ENCODE measurements around the gene RASL10B.
"Not testable (repeated sequence)": the region's sequence is repeated elsewhere in the genome, so short reads cannot be mapped to it uniquely, and the experiment has no call there.

Gene RASL10B

DNA sequence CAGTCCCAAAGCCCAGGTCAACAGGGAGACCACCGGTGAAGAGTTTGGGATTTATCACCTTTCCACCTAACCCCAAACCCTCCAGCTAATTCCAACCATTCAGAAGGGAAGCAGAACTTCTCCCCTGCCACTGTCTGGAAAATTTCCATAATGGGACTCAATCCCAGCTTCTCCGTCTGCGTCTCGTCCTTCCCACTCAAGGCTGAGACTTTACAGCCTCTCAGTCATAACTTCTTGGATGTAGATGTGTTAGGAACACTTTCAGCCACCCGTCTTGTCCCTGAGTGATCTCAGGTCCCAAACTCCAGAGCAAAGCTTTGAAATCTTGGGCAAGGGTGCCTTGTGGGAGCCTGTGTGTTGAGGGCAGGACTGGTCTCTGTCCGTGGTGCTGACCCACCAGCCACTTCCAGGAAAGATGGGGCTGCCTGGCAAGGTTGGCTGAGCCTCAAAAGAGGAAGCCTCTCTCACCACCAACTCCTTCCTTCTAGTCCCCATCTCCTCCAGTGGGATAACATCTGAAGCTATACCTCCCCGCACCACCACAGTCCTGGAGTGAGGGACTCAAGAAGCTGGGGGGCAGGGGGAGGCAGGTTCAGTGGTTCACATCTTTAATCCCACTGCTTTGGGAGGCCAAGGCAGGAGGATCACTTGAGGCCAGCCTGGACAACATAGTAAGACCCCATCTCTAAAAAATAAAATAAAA is 12.3 kb downstream of the RASL10B start:
- no peak for DNase-seq

DNA sequence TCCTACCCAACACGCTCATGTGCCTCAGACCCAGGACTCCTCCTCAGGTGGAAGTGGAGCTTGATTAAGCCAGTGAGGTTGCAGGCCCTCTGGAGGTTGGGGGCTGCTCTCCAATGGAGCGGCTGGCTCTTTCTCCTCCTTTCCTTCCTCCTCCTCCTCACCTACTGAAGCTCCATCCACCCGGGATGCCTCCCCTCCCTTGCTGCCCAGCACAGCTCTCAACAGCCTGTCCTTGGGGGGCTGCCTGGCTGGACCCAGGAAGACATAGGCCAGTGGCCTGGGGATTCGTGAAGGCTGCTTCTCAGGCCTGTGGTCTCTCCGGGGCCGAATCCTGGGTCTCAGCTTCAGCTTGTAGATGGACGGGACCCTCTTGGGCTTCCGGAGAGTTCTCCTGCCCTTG is 13.4 kb downstream of the RASL10B start:
- DNase-seq, result no peak

- no peak for DNase-seq
Observed at GRCh38 chr17:35745246-35745645, 13.8 kb downstream of the RASL10B start.

DNA sequence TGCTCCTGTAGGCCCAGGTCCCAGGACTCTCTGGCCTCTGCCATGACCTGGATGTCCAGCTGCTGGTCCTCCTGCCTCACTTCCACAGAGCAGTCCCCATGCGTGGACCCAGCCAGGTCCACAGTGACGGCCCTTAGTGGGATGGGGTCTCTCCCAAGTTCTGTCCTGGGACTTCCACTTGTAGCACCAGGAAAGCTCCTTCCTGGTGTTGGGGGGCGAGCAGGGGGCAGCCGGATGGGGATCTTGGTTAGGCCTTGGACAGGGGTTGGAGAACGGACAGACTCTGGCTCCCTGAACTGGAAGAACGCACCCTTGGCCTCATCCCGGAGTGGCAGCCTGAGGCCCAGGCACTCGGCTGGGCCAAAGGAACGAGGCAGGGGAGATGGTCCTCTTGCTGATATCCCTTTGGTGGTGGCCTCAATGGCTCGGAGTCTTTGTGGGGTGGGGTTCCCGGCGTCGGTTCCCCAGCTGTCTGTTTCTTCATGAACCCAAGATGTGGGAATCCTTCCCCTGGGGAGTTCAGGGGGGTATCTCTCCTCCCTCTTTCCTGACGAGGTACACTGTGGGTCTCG is 14.4 kb downstream of the RASL10B start:
- no peak for DNase-seq

GRCh38 chr17:35747540-35748017 is 16.1 kb downstream of the RASL10B start:
- DNase-seq, result peak; percentile 58

- no peak for DNase-seq
Observed at GRCh38 chr17:35748341-35748841, 17.0 kb downstream of the RASL10B start.

- DNase-seq, result no peak
Observed at GRCh38 chr17:35748979-35749378, 17.5 kb downstream of the RASL10B start.

DNA sequence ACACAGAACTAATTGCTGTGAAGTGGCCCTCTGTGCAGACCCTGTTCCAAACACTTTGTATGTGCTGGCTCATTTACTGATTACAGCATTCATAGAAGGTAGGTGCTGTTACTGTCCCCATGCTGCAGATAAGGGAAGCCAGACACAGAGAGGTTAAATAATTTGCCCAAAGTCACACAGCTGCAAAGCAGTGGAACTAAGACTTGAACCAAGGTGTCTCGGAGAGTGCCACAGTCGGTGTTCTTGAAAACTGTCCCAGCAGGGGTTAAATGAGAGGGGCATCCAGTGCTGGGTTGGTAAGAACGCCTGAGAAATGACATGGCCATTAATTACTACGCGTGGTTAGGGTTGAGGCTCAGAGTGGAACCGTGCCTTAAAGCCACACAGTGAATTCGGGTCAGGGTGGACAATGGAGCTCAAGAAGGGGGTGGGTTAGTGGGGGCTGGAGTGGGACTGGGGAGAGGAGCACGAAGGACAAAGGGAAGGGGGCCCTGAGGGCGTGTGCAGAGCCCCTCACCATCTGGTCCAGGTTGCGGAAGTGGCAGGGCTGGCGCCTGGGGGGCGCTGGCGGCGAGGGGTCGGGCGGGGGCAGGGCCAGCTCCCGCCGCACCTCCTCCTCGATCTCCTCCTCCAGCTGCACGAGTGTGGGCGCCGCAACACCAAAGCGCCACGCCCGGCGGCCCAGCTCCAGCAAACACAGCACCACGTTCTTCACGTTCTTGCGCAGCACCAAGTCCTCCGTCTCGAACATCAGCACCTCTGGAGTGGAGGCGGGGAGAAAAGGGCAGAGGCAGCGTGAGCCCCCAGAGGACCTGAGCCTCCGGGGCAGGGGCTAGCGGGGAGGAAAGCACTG is 18.3 kb downstream of the RASL10B start:
- DNase-seq, result no peak

- no peak for DNase-seq
Observed at GRCh38 chr17:35750526-35751395, 19.3 kb downstream of the RASL10B start.

GRCh38 chr17:35751541-35751940 is 20.1 kb downstream of the RASL10B start:
- DNase-seq, result not testable (repeated sequence)

DNA sequence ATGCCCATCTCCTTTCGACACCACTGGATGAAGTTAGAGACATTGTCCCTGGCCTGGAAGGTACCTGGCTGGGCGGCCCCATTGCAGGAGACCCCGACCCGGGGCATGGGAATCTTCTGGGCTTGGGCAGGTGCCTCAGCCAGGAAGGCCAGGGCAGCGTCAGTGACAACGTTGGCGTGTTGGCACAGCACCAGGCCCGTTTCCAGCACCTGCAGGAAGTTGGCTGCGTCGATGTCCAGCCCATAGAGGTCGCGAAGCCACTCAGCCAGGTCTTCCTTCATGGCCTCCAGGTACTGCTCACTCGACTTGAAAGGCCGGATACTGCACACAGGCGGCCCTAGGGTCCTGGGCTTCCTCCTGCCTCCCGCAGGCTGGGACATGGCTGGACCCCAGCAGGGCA is 21.0 kb downstream of the RASL10B start:
- DNase-seq, result no peak

DNA sequence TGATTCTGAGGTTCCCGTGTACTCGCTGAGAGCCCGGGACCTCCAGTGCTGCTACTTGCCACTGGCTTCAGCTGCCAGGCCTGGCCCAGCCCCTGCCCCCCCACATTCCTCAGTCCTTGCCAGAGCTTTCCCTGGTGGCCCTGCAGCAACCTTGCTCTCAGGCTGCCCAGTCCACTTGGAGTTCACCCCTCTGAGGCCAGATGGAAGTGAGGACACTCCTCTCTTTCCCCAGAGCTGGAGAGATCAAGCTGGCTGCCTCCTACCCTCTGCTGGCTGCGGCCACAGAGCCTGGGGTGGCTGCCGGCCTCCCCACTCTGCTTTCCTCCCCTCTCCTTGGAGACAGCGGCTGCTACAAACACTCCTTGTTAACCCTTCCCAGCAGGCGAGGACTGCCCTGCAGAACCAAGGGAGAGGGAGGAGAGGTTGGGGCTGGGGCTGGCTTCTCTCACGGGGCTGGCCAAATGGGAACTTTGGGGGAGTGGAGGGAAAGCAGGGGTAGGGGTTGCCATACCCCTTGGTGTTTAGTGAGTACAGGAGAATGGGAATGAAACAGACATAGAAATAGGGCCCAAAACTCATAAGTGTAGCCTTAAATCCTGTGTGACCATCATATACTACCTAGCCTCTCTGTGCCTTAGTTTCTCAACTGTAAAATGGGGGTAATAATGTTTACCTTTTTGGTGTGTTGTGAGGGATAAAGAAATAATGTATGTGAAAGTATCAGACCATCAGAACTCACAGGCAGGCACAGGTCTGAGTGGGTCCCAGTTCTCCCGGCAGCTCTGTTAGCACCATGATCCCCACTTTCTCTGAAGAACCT is 21.7 kb downstream of the RASL10B start, which contains the start of gene GAS2L2:
Gene GAS2L2, minus strand, starts transcription at position 295 of the 820 bp plus-strand sequence. CDS start 389 bp downstream, outside the sequence.
- DNase-seq, result no peak

DNA sequence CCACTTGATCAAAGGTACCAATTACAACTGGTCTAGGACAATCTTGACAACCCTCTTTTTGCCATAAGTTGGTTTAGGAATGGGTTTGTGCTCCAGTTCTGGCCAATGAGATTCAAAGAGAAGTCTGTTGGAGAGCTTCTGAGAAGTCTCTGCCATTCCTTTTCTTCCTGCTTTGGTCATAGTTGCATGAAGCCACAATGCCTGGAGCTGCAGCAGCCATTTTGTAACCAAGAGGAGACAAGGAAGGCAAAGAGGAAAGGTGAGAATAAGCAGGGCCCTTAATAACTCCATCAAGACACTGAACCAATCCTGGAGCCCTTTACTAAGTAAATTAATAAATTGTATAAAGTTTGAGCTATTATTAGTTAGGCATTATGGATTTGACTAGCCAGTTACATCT is 25.8 kb downstream of the RASL10B start:
- no peak for DNase-seq

DNA sequence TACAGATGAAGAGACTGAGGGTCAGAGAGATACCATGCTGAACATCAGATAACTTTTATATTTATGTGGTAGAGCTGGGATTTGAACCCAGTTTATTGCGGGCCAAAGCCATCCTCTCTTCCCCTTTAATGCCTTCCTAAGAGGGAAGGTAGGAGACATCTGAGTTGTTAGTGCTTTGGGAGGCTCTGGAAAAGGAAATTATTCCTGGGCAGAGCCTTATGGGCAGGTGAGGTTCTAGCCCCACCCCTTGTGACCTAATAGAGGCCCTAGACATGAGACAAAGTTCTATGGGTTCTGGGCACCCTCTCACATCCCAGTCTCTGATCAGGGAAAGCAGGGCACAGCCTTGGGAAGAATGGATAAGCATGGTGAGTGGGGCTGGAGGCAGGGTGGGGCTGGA is 29.1 kb downstream of the RASL10B start, which contains the start of gene C17orf50:
Gene C17orf50, plus strand, starts transcription at position 301 of the 400 bp plus-strand sequence. Its CDS starts 55 bp downstream, at position 356.
- DNase-seq, result no peak

- no peak for DNase-seq
Observed at GRCh38 chr17:35761601-35762000, 30.2 kb downstream of the RASL10B start.

DNA sequence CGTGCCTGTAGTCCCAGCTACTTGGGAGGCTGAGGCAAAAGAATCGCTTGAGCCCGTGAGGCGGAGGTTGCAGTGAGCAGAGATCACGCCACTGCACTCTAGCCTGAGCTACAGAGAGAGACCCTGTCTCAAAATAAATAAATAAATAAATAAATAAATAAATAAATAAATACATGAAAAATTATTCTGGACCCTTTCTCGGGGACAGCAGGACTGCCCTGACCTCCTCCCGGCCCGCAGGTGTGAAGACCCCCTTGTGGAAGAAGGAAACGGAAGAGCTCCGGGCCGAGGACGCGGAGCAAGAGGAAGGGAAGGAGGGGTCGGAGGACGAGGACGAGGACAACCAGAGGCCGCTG is 32.3 kb downstream of the RASL10B start:
- no peak for DNase-seq

GRCh38 chr17:35764123-35764991 is 32.9 kb downstream of the RASL10B start:
- DNase-seq, result peak; percentile 75

GRCh38 chr17:35765086-35765710 is 33.8 kb downstream of the RASL10B start:
- no peak for DNase-seq

GRCh38 chr17:35765756-35766488 is 34.5 kb downstream of the RASL10B start:
- DNase-seq, result no peak

All from effector CD8-positive, alpha-beta T cell (primary cell).